PC-3 (cell line): ENCODE data around the gene SAPCD2. TPM values are rescaled to one million over a fixed set of nuclear protein-coding genes. Genes with fewer than 3 reads are reported as not detected.

Experiments used
- ATAC-seq: fragments of 200-7000 bp; cut with Tn5 transposase; 2 replicates; pipeline ENCODE4 v1.9.1; 2020; ENCODE audit warnings: mild to moderate bottlenecking, moderate library complexity
- BruUV-seq: library from RNA; stranded (reverse); fragments of 400-500 nt; replicated peaks from 2 replicates; lab custom pipeline; 2021; lab: Mats Ljungman, UMichigan
- CTCF ChIA-PET: fragments of 300-600 bp; sonication (Branson Sonifier 250); formaldehyde crosslinking; loops from one replicate; lab custom pipeline; 2022; ENCODE audit warnings: antibody characterized with exemption; lab: Charles Lee
- POLR2A ChIA-PET: fragments of 300-600 bp; sonication (Branson Sonifier 250); formaldehyde crosslinking; loops from one replicate; lab custom pipeline; 2022; ENCODE audit warnings: antibody characterized with exemption; ENCODE audit not compliant: unreplicated experiment; lab: Charles Lee
- DNase-seq: peaks from one replicate; pipeline ENCODE4 v3.0.0-alpha.2; 2015
- H2AFZ ChIP-seq: fragments of 300-600 bp; sonication (generic); 2 replicates; pipeline ENCODE4 v1.6.0; 2016; ENCODE audit warnings: antibody characterized with exemption, low read length
- H3F3A ChIP-seq: fragments of 300-600 bp; sonication (generic); one replicate; pipeline ENCODE4 v1.6.0; 2017; ENCODE audit warnings: antibody characterized with exemption, low read length, control low read depth, mild to moderate bottlenecking; ENCODE audit not compliant: unreplicated experiment
- H3K27ac ChIP-seq: fragments of 300-600 bp; sonication (generic); 2 replicates; pipeline ENCODE4 v1.5.1; 2016; ENCODE audit warnings: mild to moderate bottlenecking, low read length
- H3K27me3 ChIP-seq: fragments of 300-600 bp; sonication (generic); 2 replicates; pipeline ENCODE4 v1.6.1; 2016; ENCODE audit warnings: low read length, mixed read lengths
- H3K36me3 ChIP-seq: fragments of 300-600 bp; sonication (generic); 2 replicates; pipeline ENCODE4 v1.6.1; 2016; ENCODE audit warnings: low read depth, mixed run types, low read length, mixed read lengths
- H3K4me1 ChIP-seq: fragments of 300-600 bp; sonication (generic); 2 replicates; pipeline ENCODE4 v1.5.1; 2016; ENCODE audit warnings: low read length; ENCODE audit not compliant: insufficient read depth
- H3K4me2 ChIP-seq: fragments of 300-600 bp; sonication (generic); 2 replicates; pipeline ENCODE4 v1.6.0; 2016; ENCODE audit warnings: low read length
- H3K4me3 ChIP-seq: fragments of 300-600 bp; sonication (generic); 2 replicates; pipeline ENCODE4 v1.5.1; 2016; ENCODE audit warnings: mild to moderate bottlenecking, low read length, mixed read lengths
- H3K79me2 ChIP-seq: fragments of 300-600 bp; sonication (generic); 2 replicates; pipeline ENCODE4 v1.6.1; 2017; ENCODE audit warnings: low read length, mixed read lengths
- H3K9ac ChIP-seq: fragments of 300-600 bp; sonication (generic); 2 replicates; pipeline ENCODE4 v1.6.0; 2016; ENCODE audit warnings: mild to moderate bottlenecking, low read length
- H3K9me2 ChIP-seq: fragments of 300-600 bp; sonication (generic); replicated peaks from 2 replicates; pipeline ENCODE4 v1.6.1; 2016; ENCODE audit warnings: mixed run types, low read length, mixed read lengths
- H3K9me3 ChIP-seq: fragments of 300-600 bp; sonication (generic); 2 replicates; pipeline ENCODE4 v1.6.1; 2016; ENCODE audit warnings: low read length, mixed read lengths
- H4K20me1 ChIP-seq: fragments of 300-600 bp; sonication (generic); 2 replicates; pipeline ENCODE4 v1.6.1; 2016; ENCODE audit warnings: low read length, mixed read lengths
- EZH2 ChIP-seq: fragments of 300-600 bp; sonication (generic); IDR thresholded peaks from one replicate; pipeline ENCODE4 v1.6.1; 2017; ENCODE audit warnings: antibody characterized with exemption, mild to moderate bottlenecking, low read length; ENCODE audit not compliant: unreplicated experiment
- EZH2phosphoT487 ChIP-seq: fragments of 300-600 bp; sonication (generic); IDR thresholded peaks from 2 replicates; pipeline ENCODE4 v1.6.1; 2018; ENCODE audit warnings: mild to moderate bottlenecking, antibody characterized with exemption, low read length, borderline replicate concordance
- intact Hi-C: fragments of 100-400 bp; cut with micrococcal nuclease; formaldehyde crosslinking; loops from 2 replicates; pipeline ENCODE4 v1.9.0; 2023
- total RNA-seq: library from RNA; depleted of rRNA; stranded (reverse); fragments of >200 nt; gene quantifications from 2 replicates; pipeline ENCODE4 v1.2.3, GENCODE V29; 2014
- TF ChIP-seq, protein P1 (sequence below): fragments of 300-600 bp; sonication (generic); conservative IDR thresholded peaks from 2 replicates; pipeline ENCODE4 v1.5.1; 2017; ENCODE audit warnings: antibody characterized with exemption, low read depth, mild to moderate bottlenecking, low read length

SAPCD2 gene
- total RNA-seq, 1 experiment from 2014 or later, result 98.4 TPM

- CTCF ChIA-PET, result no interaction called here
- BruUV-seq, result no TSS peak
- no peak overlapping the region for H3K4me3 ChIP-seq
- no peaks in the 10 kb centered on the region for H3K9me2 ChIP-seq
- H3K79me2 ChIP-seq, result peaks cover 12% of the 10 kb centered on the region; the same call in 1 of the 2 replicates
- no peaks in the 10 kb centered on the region for H3K9me3 ChIP-seq
- no peak for DNase-seq
- TF ChIP-seq EZH2phosphoT487, result no peak
- no peak for TF ChIP-seq EZH2
- POLR2A ChIA-PET, result no interaction called here
- intact Hi-C loops, result no loop called here
- ATAC-seq, result no peak
- no peak overlapping the region for H2AFZ ChIP-seq
- no peak overlapping the region for H3K27ac ChIP-seq
- no peaks in the 10 kb centered on the region for H4K20me1 ChIP-seq
- no peaks in the 10 kb centered on the region for H3K27me3 ChIP-seq
- no peak overlapping the region for H3K9ac ChIP-seq
- no peaks in the 10 kb centered on the region for H3K36me3 ChIP-seq
- H3K4me2 ChIP-seq, result no peak overlapping the region
- H3F3A ChIP-seq, result no peaks in the 10 kb centered on the region
- H3K4me1 ChIP-seq, result peaks cover 10% of the 10 kb centered on the region; the same call in 1 of the 2 replicates
Observed at GRCh38 chr9:137023157-137023556, 47.2 kb downstream of the SAPCD2 start.

DNA sequence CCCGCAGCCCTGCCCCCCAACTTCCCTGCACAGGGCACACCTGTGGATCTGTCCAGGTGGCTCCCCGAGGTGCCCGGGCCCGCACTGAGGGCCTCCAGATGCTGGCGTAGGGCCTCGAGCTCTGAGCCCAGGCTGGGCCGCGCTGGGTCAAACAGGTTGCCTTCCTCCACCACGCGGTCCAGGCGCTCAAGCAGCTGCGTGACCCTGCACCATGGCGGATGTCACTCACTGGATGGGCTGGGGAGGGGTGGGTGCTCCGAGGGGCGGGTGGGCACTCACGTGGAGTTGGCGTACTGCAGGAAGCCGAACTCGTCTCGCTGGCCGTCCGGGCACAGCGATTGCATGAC is 47.7 kb downstream of the SAPCD2 start:
- no peaks in the 10 kb centered on the region for H3K36me3 ChIP-seq
- TF ChIP-seq EZH2, result no peak
- TF ChIP-seq, protein P1, sequence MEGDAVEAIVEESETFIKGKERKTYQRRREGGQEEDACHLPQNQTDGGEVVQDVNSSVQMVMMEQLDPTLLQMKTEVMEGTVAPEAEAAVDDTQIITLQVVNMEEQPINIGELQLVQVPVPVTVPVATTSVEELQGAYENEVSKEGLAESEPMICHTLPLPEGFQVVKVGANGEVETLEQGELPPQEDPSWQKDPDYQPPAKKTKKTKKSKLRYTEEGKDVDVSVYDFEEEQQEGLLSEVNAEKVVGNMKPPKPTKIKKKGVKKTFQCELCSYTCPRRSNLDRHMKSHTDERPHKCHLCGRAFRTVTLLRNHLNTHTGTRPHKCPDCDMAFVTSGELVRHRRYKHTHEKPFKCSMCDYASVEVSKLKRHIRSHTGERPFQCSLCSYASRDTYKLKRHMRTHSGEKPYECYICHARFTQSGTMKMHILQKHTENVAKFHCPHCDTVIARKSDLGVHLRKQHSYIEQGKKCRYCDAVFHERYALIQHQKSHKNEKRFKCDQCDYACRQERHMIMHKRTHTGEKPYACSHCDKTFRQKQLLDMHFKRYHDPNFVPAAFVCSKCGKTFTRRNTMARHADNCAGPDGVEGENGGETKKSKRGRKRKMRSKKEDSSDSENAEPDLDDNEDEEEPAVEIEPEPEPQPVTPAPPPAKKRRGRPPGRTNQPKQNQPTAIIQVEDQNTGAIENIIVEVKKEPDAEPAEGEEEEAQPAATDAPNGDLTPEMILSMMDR, result no peak
- TF ChIP-seq EZH2phosphoT487, result no peak
- H3K9me3 ChIP-seq, result no peaks in the 10 kb centered on the region
- H4K20me1 ChIP-seq, result no peaks in the 10 kb centered on the region
- H3F3A ChIP-seq, result no peaks in the 10 kb centered on the region
- peaks cover 12% of the 10 kb centered on the region; the same call in 1 of the 2 replicates for H3K79me2 ChIP-seq
- ChIA-PET POLR2A (interaction anchor here (0.5 kb wide), 1 partner anchor 31 kb away, joined by 14 read pairs; no protein-coding TSS in a partner anchor), CTCF (interaction anchor here (1.0 kb wide), 1 partner anchor 13 kb away, joined by 3 read pairs; no protein-coding TSS in a partner anchor)
- H3K9ac ChIP-seq, result no peak overlapping the region
- no peak overlapping the region for H3K4me2 ChIP-seq
- DNase-seq (no peak), ATAC-seq (no peak)
- peaks cover 10% of the 10 kb centered on the region; the same call in 1 of the 2 replicates for H3K4me1 ChIP-seq
- H3K27ac ChIP-seq, result no peak overlapping the region
- no peaks in the 10 kb centered on the region for H3K9me2 ChIP-seq
- BruUV-seq, result no TSS peak
- intact Hi-C loops, result no loop called here
- no peaks in the 10 kb centered on the region for H3K27me3 ChIP-seq
- no peak overlapping the region for H2AFZ ChIP-seq
- no peak overlapping the region for H3K4me3 ChIP-seq

DNA sequence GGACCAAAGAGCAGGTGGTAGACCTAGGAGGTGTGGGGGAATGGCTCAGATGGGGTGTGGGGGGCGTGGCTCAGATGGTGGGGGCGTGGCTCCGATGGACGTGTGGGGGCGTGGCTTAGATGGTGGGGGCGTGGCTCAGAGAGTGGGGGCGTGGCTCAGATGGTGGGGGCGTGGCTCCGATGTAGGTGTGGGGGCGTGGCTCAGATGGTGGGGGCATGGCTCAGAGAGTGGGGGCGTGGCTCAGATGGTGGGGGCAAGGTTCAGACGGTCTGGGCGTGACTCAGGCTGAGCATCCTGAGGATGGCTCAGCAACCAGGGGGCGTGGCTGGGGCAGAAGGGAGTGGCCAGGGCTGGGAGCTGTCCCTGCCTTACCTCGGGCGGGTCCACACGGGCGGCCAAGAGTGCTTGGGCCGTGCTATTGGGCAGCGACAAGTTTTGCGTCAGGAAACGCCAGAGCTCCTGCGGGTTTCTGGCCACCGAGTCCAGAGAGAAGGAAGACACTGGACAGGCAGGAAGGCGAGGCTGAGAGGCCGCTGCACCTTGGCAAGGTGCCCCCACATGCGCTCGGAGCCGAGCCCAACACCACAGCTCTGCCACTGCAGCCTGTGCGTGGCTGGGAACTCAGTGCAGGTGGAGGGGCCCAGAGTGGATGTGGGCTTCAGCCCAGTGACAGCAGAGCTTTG is 48.2 kb downstream of the SAPCD2 start:
- Histone ChIP-seq H3K9ac (no peak overlapping the region), H2AFZ (no peak overlapping the region), H4K20me1 (no peaks in the 10 kb centered on the region), H3K4me1 (peaks cover 7% of the 10 kb centered on the region; the same call in 1 of the 2 replicates), H3K27ac (no peak overlapping the region), H3K27me3 (no peaks in the 10 kb centered on the region), H3K4me2 (no peak overlapping the region), H3K9me3 (no peaks in the 10 kb centered on the region), H3K9me2 (no peaks in the 10 kb centered on the region), H3K79me2 (peaks cover 9% of the 10 kb centered on the region; the same call in 1 of the 2 replicates), H3K4me3 (no peak overlapping the region), H3F3A (no peaks in the 10 kb centered on the region), H3K36me3 (no peaks in the 10 kb centered on the region)
- ChIA-PET POLR2A (interaction anchor here (0.5 kb wide), 1 partner anchor 31 kb away, joined by 14 read pairs; no protein-coding TSS in a partner anchor), CTCF (interaction anchor here (1.0 kb wide), 1 partner anchor 13 kb away, joined by 3 read pairs; no protein-coding TSS in a partner anchor)
- DNase-seq, result peak; percentile 88
- intact Hi-C loops, result no loop called here
- peak; percentile 99 for ATAC-seq
- TF ChIP-seq EZH2phosphoT487, result no peak
- TF ChIP-seq EZH2, result no peak
- TF ChIP-seq, protein P1, result no peak
- no TSS peak for BruUV-seq
